Cortex of kidney (tissue), 1 donor: ENCODE data around the gene PGAP3.

Experiments
- DNase-seq: peaks from one replicate; lab custom pipeline; 2025; lab: John Stamatoyannopoulos, UW

PGAP3 gene

GRCh38 chr17:39621523-39622379 is 66.1 kb downstream of the PGAP3 start:
- no peak for DNase-seq
